Astrocyte of the cerebellum (primary cell): ENCODE measurements around the gene PILRB.
"Not testable (repeated sequence)": the region's sequence is repeated elsewhere in the genome, so short reads cannot be mapped to it uniquely, and the experiment has no call there.

Experiments
- DNase-seq: peaks from one replicate; pipeline ENCODE4 v3.0.0-alpha.2; 2011; ENCODE audit warnings: low read depth
- H3K4me3 ChIP-seq: 2 replicates; pipeline ENCODE4 v1.5.1; 2011; ENCODE audit warnings: mild to moderate bottlenecking, low read depth, low read length, moderate library complexity
- in situ Hi-C: cut with HindIII; loops from 2 replicates; pipeline ENCODE4 v1.10.0; 2017; ENCODE audit warnings: low sequenced_read_pairs
- TF ChIP-seq, protein P1 (sequence below): IDR thresholded peaks from 2 replicates; pipeline ENCODE4 v1.5.1; 2012; ENCODE audit warnings: low read length, low read depth, moderate library complexity, mild to moderate bottlenecking; ENCODE audit errors: missing control alignments

The PILRB gene

DNA sequence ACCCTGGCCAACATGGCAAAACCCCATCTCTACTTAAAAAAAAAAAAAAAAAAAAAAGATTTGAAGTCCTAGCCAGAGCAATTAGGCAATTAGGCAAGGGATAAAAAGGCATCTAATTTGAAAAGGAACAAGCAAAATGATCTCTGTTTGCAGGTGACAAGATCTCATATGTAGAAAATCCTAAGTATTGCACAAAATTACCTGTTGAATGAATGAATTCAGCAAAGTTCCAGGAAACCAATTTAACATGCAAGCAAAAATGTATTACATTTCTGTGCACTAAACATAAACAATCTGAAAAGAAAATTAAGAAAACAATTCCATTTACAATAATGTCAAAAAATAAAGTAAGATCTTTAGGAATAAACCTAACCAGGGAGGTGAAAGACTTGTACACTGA, 5.2 kb downstream of the PILRB start:
- DNase-seq: no peak
- no peak overlapping the region for H3K4me3 ChIP-seq
- TF ChIP-seq, protein P1, sequence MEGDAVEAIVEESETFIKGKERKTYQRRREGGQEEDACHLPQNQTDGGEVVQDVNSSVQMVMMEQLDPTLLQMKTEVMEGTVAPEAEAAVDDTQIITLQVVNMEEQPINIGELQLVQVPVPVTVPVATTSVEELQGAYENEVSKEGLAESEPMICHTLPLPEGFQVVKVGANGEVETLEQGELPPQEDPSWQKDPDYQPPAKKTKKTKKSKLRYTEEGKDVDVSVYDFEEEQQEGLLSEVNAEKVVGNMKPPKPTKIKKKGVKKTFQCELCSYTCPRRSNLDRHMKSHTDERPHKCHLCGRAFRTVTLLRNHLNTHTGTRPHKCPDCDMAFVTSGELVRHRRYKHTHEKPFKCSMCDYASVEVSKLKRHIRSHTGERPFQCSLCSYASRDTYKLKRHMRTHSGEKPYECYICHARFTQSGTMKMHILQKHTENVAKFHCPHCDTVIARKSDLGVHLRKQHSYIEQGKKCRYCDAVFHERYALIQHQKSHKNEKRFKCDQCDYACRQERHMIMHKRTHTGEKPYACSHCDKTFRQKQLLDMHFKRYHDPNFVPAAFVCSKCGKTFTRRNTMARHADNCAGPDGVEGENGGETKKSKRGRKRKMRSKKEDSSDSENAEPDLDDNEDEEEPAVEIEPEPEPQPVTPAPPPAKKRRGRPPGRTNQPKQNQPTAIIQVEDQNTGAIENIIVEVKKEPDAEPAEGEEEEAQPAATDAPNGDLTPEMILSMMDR: no peak
- in situ Hi-C loops: no loop called here

DNA sequence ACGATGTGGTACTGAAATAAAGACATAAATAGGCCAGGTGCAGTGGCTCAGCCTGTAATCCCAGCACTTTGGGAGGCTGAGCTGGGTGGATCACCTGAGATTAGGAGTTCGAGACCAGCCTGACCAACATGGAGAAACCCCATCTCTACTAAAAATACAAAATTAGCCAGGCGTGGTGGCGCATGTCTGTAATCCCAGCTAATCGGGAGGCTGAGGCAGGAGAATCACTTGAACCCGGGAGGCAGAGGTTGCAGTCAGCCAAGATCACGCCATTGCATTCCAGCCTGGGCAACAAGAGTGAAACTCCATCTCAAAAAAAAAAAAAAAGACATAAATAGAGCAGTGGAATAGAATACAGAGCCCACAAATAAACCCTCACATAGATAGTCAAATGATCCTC, 5.9 kb downstream of the PILRB start:
- in situ Hi-C loops, DNase-seq, H3K4me3 ChIP-seq: not testable (repeated sequence)

DNA sequence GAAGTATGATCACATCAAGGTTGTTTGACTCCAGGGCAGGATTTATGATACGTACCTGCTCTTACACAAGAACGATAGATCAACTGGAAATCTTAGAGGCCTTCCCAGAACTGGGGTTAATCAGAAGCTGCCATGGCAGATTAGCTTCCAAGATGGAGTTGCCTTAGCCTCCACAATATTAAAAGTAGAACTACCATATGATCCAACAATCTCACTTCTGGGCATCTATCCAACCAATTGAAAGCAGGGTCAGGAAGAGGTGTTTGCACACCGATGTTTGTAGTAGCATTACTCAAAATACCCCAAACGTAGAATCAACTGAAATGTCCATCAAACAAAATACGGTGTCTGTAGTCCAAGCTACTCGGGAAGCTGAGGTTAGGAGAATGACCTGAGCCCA, 6.6 kb downstream of the PILRB start:
- in situ Hi-C loops: no loop called here
- TF ChIP-seq, protein P1: no peak
- no peak overlapping the region for H3K4me3 ChIP-seq
- DNase-seq: no peak

DNA sequence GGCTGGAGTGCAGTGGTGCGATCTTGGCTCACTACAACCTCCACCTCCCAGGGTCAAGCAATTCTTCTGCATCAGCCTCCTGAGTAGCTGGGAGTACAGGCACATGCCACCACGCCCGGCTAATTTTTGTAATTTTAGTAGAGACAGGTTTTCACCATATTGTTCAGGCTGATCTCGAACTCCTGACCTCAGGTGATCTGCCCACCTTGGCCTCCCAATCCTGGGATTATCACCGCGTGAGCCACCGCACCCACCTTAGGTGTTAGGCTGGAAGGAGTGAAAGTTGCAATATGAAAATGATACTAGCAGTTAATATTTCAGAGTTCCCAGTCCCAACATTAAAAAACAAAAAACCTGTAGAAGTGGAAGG, 8.1 kb downstream of the PILRB start:
- H3K4me3 ChIP-seq, in situ Hi-C loops, DNase-seq: not testable (repeated sequence)

DNA sequence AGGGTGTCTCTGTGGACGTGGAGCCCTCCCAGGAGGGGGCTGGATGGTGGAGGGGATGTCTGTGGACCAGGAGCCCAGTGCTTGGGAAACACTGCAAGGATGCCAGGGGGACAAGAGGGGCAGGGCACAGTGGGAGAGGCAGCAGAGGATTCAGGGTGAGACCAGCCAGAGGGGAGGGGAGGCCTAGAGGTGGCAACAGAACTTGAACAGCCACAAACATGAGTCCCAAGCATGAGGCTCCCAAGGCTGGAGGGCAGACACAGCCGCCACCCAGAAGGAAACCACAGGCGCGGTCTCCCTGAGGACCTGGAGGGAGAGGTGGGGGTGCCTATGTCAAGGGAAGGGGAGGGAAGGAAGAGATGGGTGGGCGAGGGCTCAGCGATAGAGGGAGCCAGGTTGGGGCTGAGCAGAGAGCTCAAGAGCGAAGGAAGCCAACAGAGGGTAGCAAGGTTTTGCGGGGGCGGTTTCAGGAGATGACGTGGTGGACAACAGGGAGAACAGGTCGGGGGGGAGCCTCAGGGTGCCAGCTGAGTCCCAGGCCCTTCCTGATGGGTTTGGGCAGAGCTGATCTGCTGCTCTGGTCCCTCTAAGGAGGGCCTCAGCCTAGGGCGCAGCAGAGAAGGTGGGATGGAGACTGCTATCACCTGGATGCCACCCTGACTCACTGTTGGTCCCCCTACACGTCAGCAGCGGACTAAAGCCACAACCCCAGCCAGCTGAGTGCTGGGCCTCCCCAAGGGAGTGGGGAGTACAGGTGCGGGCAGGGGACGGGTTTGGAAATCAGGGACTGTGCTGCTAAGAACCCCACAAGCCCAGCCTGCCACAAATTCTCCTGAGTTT, 8.7 kb downstream of the PILRB start:
- DNase-seq: no peak
- in situ Hi-C loops: no loop called here
- H3K4me3 ChIP-seq: no peak overlapping the region
- TF ChIP-seq, protein P1: no peak

DNA sequence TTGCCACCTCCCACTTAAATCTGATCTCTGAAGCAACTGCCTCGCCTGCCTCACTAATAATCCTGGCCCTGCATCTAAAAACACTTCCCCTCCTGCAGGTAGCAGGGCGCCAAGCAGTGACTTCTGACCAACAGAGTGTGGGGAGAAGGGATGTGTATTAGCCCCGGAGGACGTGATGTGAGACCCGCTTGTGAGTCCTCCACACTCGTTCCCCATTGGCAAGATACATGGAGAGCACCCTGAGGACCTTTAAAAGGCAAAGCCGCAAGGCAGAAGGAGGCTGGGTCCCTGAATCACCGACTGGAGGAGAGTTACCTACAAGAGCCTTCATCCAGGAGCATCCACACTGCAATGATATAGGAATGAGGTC, 9.3 kb downstream of the PILRB start:
- TF ChIP-seq, protein P1: no peak
- in situ Hi-C loops: no loop called here
- DNase-seq: no peak

DNA sequence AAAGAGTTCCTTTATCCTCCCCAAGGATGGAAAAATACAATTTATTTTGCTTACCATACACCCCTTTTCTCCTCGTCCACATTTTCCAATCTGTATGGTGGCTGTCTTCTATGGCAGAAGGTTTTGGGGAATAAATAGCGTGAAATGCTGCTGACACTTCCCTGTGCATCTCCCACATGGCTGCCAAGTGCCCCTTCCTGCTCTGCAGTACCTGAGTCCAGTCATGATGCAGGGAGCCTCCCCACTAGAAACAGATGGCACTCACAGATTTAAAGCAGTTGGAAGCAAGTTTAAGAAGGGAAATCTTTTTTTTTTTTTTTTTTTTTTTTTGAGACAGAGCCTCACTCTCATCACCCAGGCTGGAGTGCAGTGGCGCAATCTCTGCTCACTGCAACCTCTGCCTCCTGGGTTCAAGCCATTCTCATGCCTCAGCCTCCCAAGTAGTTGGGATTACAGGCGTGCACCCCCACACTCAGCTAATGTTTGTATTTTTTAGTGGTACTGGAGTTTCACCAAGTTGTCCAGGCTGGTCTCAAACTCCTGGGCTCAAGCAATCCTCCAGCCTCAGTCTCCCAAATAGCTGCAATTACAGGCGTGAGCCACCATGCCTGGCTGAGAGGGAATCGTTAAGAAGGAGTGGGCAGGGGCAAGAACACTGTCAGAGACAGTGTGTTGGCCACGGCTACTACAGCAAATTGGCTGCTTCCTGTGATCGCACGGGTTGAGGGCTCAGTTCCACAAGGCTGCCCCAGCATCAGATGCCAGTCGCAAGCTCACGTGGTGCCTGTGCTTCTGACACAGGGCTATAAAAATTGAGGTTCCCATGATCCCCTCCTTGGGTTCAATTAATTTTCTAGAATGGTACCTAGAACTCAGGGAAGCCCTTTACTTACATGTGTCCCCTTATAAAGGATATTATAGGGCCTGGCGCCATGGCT, 10.0 kb downstream of the PILRB start:
- TF ChIP-seq, protein P1: no peak
- no peak overlapping the region for H3K4me3 ChIP-seq
- in situ Hi-C loops: no loop called here
- DNase-seq: no peak

More for the DNA sequence above, 9.3 kb downstream of the PILRB start:
- no peak overlapping the region for H3K4me3 ChIP-seq
